GM23338 (cell line): Measurements from ENCODE around the gene CNN2.

ENCODE experiments used
- TF ChIP-seq, protein P1 (sequence below), 2 experiments: fragments of 200-600 bp in 1 of 2; sonication (generic) in 1 of 2; conservative IDR thresholded peaks; 2 replicates each; pipeline versions ENCODE4 v1.5.1 to v1.6.1; 2016 to 2017; ENCODE audit warnings: antibody characterized with exemption in 2 of 2, low read depth in 2 of 2, mild to moderate bottlenecking in 2 of 2, moderate library complexity in 1 of 2
- TF ChIP-seq, protein P2 (sequence below): IDR thresholded peaks from 2 replicates; pipeline ENCODE4 v1.6.1; 2016; ENCODE audit warnings: antibody characterized with exemption

DNA sequence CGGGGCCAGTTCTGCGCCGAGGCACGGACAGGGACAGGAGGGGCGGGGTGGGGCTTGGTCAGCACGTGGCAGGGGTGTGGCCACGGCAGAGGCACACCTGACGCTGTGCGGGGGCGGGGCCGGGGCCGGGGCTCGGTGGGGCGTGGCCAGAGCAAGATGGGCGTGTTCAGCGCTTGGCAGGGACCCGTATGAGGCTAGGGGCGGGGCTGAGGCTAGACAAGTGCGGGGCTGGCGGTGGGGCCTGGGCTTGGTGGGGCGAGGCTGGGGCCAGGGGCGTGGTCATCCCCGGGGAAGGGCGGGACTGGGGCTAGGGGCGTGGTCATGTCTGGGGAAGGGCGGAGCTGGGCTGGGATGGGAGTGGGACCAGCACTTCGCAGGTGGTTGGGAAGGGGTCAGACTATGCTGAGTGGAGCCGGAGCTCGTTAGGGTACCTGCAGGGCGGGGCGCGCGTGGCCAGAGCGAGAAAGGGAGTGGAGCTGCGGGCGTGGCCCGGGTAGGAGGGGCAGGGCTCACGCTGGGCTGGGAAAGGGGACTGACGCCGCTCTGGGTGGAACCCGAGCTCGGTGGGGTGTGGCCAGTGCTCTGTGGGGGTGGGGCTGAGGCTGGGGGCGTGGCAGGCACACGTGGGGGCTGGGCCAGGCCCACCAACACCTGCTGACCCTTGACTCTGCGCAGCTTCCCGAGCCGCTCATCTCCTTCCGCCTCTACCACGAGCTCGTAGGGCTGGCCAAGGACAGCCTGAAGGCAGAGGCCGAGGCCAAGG is 55.9 kb downstream of the CNN2 start:
- TF ChIP-seq, protein P1, sequence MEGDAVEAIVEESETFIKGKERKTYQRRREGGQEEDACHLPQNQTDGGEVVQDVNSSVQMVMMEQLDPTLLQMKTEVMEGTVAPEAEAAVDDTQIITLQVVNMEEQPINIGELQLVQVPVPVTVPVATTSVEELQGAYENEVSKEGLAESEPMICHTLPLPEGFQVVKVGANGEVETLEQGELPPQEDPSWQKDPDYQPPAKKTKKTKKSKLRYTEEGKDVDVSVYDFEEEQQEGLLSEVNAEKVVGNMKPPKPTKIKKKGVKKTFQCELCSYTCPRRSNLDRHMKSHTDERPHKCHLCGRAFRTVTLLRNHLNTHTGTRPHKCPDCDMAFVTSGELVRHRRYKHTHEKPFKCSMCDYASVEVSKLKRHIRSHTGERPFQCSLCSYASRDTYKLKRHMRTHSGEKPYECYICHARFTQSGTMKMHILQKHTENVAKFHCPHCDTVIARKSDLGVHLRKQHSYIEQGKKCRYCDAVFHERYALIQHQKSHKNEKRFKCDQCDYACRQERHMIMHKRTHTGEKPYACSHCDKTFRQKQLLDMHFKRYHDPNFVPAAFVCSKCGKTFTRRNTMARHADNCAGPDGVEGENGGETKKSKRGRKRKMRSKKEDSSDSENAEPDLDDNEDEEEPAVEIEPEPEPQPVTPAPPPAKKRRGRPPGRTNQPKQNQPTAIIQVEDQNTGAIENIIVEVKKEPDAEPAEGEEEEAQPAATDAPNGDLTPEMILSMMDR (conservative IDR thresholded peaks at IDR 0.05; ENCODE audit: low read depth in 2 of 2): no peak
- TF ChIP-seq, protein P2, sequence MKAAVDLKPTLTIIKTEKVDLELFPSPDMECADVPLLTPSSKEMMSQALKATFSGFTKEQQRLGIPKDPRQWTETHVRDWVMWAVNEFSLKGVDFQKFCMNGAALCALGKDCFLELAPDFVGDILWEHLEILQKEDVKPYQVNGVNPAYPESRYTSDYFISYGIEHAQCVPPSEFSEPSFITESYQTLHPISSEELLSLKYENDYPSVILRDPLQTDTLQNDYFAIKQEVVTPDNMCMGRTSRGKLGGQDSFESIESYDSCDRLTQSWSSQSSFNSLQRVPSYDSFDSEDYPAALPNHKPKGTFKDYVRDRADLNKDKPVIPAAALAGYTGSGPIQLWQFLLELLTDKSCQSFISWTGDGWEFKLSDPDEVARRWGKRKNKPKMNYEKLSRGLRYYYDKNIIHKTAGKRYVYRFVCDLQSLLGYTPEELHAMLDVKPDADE: no peak
